NCI-H1048 (cell line): ENCODE measurements around the gene FA2H.
A peak's percentile ranks its signal among the peaks of the same experiment; 100 is the strongest.
"Not testable (repeated sequence)": the region's sequence is repeated elsewhere in the genome, so short reads cannot be mapped to it uniquely, and the experiment has no call there.

Experiments used
- DNase-seq: peaks from one replicate; lab custom pipeline; 2025; lab: John Stamatoyannopoulos, UW

Gene FA2H

GRCh38 chr16:74673876-74674275, 100.7 kb downstream of the FA2H start:
- no peak for DNase-seq

DNA sequence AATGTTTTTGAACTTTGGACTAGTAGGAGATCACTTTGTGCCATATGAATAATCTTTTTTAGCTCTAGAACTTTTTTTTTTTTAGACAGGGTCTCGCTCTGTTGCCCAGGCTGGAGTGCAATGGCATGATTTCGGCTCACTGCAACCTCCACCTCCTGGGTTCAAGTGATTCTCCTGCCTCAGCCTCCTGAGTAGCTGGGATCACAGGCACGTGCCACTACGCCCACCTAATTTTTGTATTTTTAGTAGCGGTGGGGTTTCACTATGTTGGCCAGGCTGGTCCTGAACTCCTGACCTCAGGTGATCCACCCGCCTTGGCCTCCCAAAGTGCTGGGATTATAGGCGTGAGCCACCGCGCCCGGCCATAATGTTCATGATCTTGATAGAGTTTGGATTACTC, 105.7 kb downstream of the FA2H start:
- not testable (repeated sequence) for DNase-seq

- DNase-seq = no peak
These were observed 107.3 kb downstream of the FA2H start for GRCh38 chr16:74667255-74667700.

DNA sequence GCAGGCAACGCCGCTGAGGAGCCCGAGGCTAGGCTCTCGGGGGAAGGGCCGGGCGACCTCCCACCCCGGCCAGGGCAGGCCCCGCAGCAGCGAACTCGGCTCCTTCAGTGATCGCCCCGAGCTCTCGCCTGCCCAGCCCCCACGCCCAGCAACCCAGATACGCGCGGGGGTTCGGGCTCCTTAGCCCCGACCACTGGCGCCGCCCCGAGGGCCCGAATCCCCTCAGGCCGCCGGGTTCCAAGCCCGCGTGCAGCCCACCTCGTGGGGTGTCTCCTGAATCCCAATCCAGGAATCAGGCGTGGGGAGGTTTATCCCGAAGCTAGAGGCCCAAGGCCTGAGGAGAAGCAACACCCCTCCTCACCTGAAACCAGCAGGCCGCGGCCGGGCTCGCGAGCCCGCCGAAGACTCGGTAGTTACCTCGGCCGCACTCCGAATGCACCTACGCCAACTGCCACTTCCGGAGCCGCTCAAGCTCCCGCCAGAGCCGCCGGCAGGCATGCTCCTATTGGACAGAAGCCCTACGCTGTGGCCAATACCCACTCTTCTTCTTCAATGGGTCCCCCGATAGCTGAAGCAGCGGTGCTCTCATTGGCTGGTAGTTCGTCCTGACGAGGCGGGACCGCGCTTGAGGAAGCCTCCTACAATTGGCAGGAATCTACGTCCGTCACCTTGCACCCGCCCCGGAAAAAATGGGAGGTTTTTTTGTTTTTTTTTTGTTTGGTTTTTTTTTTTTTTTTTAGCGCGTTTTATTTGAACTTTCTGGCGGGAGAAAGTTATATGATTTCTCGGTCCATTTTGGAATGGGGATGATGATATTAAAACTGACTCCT, 108.0 kb downstream of the FA2H start, which contains the start of gene RFWD3:
RFWD3 (minus strand) TSS at position 453 of the 830 bp plus-strand sequence. CDS start 5,428 bp downstream, outside the sequence.
- peak; percentile 75 for DNase-seq

GRCh38 chr16:74666010-74666421, 108.6 kb downstream of the FA2H start:
- no peak for DNase-seq
